ENCODE data around the gene PCOLCE2.

DNA sequence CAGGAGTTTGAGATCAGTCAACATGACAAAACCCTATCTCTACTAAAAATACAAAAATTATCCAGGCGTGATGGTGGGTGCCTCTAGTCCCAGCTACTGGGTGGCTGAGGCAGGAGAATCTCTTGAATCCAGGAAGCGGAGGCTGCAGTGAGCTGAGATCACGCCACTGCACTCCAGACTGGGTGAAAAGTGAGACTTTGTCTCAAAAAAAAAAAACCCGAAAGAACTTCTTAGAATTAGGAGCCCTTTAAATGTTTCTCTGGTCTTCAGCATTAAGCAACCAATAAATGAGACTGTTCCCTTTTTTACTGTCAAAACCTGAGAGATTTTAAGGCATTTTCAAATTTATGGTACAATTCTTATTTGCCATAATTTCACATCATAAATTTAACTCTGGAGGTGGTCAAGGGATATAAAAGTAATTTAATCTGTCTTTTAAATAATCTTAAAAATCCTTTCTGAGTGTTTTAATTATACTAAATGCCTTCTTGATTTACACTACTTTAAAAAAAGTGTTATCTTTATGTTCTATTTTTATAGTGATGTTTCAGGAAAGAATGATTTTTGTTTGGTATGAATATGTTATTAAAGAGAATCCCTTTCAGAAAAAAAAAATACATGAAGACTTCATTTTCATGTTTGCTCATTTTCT, 10.1 kb downstream of the PCOLCE2 start:
- TF ChIP-seq TAF1 (IDR thresholded peaks at IDR 0.05; ENCODE audit: low read depth, low read length) = no peak
- no peak for TF ChIP-seq BCL11A (IDR thresholded peaks at IDR 0.05; ENCODE audit: low read depth in 2 of 2, low read length in 2 of 2)
- TF ChIP-seq RXRA (IDR thresholded peaks at IDR 0.05; ENCODE audit: insufficient read depth, low read depth, low read length) = no peak
- TF ChIP-seq, protein P1, sequence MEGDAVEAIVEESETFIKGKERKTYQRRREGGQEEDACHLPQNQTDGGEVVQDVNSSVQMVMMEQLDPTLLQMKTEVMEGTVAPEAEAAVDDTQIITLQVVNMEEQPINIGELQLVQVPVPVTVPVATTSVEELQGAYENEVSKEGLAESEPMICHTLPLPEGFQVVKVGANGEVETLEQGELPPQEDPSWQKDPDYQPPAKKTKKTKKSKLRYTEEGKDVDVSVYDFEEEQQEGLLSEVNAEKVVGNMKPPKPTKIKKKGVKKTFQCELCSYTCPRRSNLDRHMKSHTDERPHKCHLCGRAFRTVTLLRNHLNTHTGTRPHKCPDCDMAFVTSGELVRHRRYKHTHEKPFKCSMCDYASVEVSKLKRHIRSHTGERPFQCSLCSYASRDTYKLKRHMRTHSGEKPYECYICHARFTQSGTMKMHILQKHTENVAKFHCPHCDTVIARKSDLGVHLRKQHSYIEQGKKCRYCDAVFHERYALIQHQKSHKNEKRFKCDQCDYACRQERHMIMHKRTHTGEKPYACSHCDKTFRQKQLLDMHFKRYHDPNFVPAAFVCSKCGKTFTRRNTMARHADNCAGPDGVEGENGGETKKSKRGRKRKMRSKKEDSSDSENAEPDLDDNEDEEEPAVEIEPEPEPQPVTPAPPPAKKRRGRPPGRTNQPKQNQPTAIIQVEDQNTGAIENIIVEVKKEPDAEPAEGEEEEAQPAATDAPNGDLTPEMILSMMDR (IDR thresholded peaks at IDR 0.05; ENCODE audit: control extremely low read depth in 1 of 3, insufficient read depth in 1 of 3, low read depth in 1 of 3, low read length in 3 of 3) = no peak
- TF ChIP-seq NANOG (IDR thresholded peaks at IDR 0.05; ENCODE audit: insufficient read depth, low read depth, low read length, poor library complexity, severe bottlenecking) = no peak
- no peak for TF ChIP-seq EGR1 (IDR thresholded peaks at IDR 0.05; ENCODE audit: borderline replicate concordance, low read depth, low read length)
- no peak for TF ChIP-seq EP300 (IDR thresholded peaks at IDR 0.05; ENCODE audit: borderline replicate concordance in 1 of 2, low read depth in 2 of 2, low read length in 2 of 2)
- TF ChIP-seq SAP30 (IDR thresholded peaks at IDR 0.05; ENCODE audit: insufficient read depth, insufficient replicate concordance, low read length) = no peak
- no peak for TF ChIP-seq JUND (IDR thresholded peaks at IDR 0.05; ENCODE audit: low read length)
- TF ChIP-seq POLR2A (IDR thresholded peaks at IDR 0.05; ENCODE audit: control extremely low read depth in 1 of 2, low read depth in 2 of 2, low read length in 2 of 2) = no peak
- TF ChIP-seq EZH2 (IDR thresholded peaks at IDR 0.05; ENCODE audit: low read depth, low read length, severe bottlenecking) = no peak
- no peak for TF ChIP-seq BACH1 (IDR thresholded peaks at IDR 0.05; ENCODE audit: low read length)
- TF ChIP-seq, protein P2, sequence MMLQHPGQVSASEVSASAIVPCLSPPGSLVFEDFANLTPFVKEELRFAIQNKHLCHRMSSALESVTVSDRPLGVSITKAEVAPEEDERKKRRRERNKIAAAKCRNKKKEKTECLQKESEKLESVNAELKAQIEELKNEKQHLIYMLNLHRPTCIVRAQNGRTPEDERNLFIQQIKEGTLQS (IDR thresholded peaks at IDR 0.05; ENCODE audit: insufficient read depth, low read depth, low read length) = no peak
- TF ChIP-seq SP1 (IDR thresholded peaks at IDR 0.05; ENCODE audit: low read depth, low read length) = no peak

Measured in H1 (cell line).